ENCODE results near the gene TKFC. TPM values are rescaled to one million over a fixed set of nuclear protein-coding genes. Genes with fewer than 3 reads are reported as not detected.

TKFC gene
- total and polyA plus RNA-seq, 9 of the 15 experiments (the other 6 are each of a cell fraction or from before 2014, with no cell fraction given), result 2.0 to 61.7 (median 28.5) TPM

DNA sequence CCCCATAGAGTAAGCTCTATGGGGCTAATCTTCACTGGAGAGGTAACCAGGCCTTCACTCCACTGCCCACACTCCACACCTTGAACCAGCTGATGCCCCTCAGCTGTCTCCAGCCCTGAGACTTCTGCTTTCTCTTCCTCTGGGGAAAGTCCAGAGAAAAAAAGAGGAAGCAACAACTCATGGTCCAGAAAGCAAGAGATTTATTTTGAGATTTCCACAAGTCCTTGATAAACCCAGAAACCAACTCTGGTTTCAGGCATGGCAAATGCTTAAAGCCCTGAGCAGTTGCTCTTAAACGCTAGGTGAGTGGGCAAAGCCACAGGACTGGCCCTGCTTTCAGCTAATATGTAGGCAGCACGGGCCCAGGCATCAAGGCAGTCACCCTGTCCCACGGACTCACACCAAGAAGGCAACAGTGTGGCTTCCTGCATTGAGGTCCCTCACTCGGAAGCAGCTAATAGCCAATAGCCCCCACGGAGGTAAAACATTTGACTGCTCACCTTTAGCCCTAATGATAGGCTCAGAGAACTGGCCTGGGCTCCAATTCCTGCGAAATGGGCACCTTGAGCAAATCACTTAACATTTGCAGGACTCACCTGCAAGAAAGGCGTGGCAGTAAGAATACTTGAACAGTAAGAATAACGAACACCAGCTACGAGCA is 24.3 kb downstream of the TKFC start:
- no TSS peak for BruUV-seq (replicated peaks)
- Histone ChIP-seq H3K4me2 (ENCODE audit: insufficient read depth, low read length) (no peak overlapping the region), H3K79me2 (ENCODE audit: control insufficient read depth, insufficient read depth, low read length) (peaks cover 31% of the 10 kb centered on the region), H3K27me3 (ENCODE audit: control insufficient read depth in 2 of 2, insufficient read depth in 2 of 2, low read length in 2 of 2) (no peaks in the 10 kb centered on the region), H3K9ac (ENCODE audit: insufficient read depth in 1 of 2, low read depth in 2 of 2, low read length in 2 of 2) (no peak overlapping the region; a peak in 1 of 4 replicates), H4K20me1 (replicated peaks; ENCODE audit: control insufficient read depth, insufficient read depth, low read length) (no peaks in the 10 kb centered on the region), H3K36me3 (ENCODE audit: control insufficient read depth, insufficient read depth, low read length) (peaks cover 29% of the 10 kb centered on the region; the same call in 2 of the 3 replicates), H3K4me3 (no peak overlapping the region), H3K9me3 (replicated peaks; ENCODE audit: control insufficient read depth, insufficient read depth, low read depth, low read length) (no peaks in the 10 kb centered on the region), H2AFZ (ENCODE audit: low read depth, low read length) (no peak overlapping the region), H3K27ac (ENCODE audit: extremely low read depth, low read depth, low read length) (no peak overlapping the region), H3K9me1 (ENCODE audit: control insufficient read depth, insufficient read depth, low read length) (peaks cover 3% of the 10 kb centered on the region), H3K4me1 (replicated peaks in 1 of 2; ENCODE audit: control insufficient read depth in 2 of 2, insufficient read depth in 2 of 2, low read length in 2 of 2) (peaks cover 37 to 40% of the 10 kb centered on the region in 2 experiments)
- ATAC-seq, result no peak
- in situ Hi-C loops (cut with MboI) (no loop called here), intact Hi-C loops (cut with micrococcal nuclease) (no loop called here)
- 76% methylated on average over 7 of the region's 9 CpGs for WGBS (ENCODE audit: insufficient coverage, low coverage, missing lambda C conversion rate)
- FAIRE-seq, result no peak
- TF ChIP-seq SPI1 (IDR thresholded peaks at IDR 0.05; ENCODE audit: borderline replicate concordance, low read depth, low read length), result peak; percentile 92
- no peak for TF ChIP-seq HMGN3 (IDR thresholded peaks at IDR 0.05; ENCODE audit: borderline replicate concordance, extremely low read depth, insufficient read length, low read depth, low read length)
- TF ChIP-seq, protein P1, sequence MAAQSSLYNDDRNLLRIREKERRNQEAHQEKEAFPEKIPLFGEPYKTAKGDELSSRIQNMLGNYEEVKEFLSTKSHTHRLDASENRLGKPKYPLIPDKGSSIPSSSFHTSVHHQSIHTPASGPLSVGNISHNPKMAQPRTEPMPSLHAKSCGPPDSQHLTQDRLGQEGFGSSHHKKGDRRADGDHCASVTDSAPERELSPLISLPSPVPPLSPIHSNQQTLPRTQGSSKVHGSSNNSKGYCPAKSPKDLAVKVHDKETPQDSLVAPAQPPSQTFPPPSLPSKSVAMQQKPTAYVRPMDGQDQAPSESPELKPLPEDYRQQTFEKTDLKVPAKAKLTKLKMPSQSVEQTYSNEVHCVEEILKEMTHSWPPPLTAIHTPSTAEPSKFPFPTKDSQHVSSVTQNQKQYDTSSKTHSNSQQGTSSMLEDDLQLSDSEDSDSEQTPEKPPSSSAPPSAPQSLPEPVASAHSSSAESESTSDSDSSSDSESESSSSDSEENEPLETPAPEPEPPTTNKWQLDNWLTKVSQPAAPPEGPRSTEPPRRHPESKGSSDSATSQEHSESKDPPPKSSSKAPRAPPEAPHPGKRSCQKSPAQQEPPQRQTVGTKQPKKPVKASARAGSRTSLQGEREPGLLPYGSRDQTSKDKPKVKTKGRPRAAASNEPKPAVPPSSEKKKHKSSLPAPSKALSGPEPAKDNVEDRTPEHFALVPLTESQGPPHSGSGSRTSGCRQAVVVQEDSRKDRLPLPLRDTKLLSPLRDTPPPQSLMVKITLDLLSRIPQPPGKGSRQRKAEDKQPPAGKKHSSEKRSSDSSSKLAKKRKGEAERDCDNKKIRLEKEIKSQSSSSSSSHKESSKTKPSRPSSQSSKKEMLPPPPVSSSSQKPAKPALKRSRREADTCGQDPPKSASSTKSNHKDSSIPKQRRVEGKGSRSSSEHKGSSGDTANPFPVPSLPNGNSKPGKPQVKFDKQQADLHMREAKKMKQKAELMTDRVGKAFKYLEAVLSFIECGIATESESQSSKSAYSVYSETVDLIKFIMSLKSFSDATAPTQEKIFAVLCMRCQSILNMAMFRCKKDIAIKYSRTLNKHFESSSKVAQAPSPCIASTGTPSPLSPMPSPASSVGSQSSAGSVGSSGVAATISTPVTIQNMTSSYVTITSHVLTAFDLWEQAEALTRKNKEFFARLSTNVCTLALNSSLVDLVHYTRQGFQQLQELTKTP (IDR thresholded peaks at IDR 0.05; ENCODE audit: low read depth in 1 of 2, partially characterized antibody in 2 of 2), result no peak
- peak; percentile 56; the same call in 1 of the 2 replicates for TF ChIP-seq TFAP4 (CRISPR knock-in tag; IDR thresholded peaks at IDR 0.05; ENCODE audit: borderline replicate concordance)
- TF ChIP-seq RCOR1 (IDR thresholded peaks at IDR 0.05; ENCODE audit: borderline replicate concordance in 1 of 2, low read depth in 2 of 2, low read length in 2 of 2), result 0 out of 4 replicates have a peak, but pooled peaks of 1 of the 2 experiments have one; percentile 48
- peak; percentile 46; the same call in 1 of the 2 replicates for TF ChIP-seq CTBP1 (IDR thresholded peaks at IDR 0.05; ENCODE audit: borderline replicate concordance)
- TF ChIP-seq CBFA2T3 (IDR thresholded peaks at IDR 0.05), result 0 out of 2 replicates have a peak, but pooled peaks have one; percentile 3
- CTCF ChIA-PET (ENCODE audit: low intra/inter-chr PET ratio), result interaction anchor here (0.7 to 1.2 kb wide), 2 partner anchors 12 to 28 kb away, joined by 3 to 6 read pairs; no protein-coding TSS in a partner anchor
- POLR2A ChIA-PET, result interaction anchor here (0.5 to 1.8 kb wide), 5 partner anchors 9 to 444 kb away, joined by 3 to 6 read pairs (median 3); partner anchors contain the start of gene TMEM109
- DNase-seq (ENCODE audit: extremely low read depth in 1 of 4, low spot score in 3 of 4), result no peak

Data from K562 (cell line).